H1 (cell line): Measurements from ENCODE around the gene RAB11FIP5. TPM values are rescaled to one million over a fixed set of nuclear protein-coding genes. Genes with fewer than 3 reads are reported as not detected.
A peak's percentile ranks its signal among the peaks of the same experiment; 100 is the strongest.

Experiments used
- CTCF ChIA-PET: fragments of 300-600 bp; sonication (Branson Sonifier 250); formaldehyde crosslinking; loops from one replicate; lab custom pipeline; 2021; ENCODE audit not compliant: partially characterized antibody; lab: Charles Lee
- POLR2A ChIA-PET: fragments of 300-600 bp; sonication (Branson Sonifier 250); formaldehyde crosslinking; loops from one replicate; lab custom pipeline; 2021; ENCODE audit warnings: inconsistent platforms; ENCODE audit not compliant: partially characterized antibody; lab: Charles Lee
- DNase-seq, 2 experiments: peaks; one replicate each; pipeline versions ENCODE4 v3.0.0 to v3.0.0-alpha.2; 2010 to 2022; ENCODE audit warnings: low spot score in 2 of 2, low read depth in 1 of 2, mixed read lengths in 1 of 2
- FAIRE-seq: peaks from 2 replicates; lab custom pipeline; 2011; peaks lifted over from hg19 to GRCh38; lab: Jason Lieb, UNC
- H2AFZ ChIP-seq: 2 replicates; pipeline ENCODE4 v1.8.1; 2012; ENCODE audit warnings: low read length, inconsistent platforms
- H2AK5ac ChIP-seq: 2 replicates; pipeline ENCODE4 v1.6.1; 2013; ENCODE audit warnings: low read depth, low read length
- H2BK120ac ChIP-seq: replicated peaks from 2 replicates; pipeline ENCODE3; 2013; ENCODE audit warnings: low read depth, low read length, inconsistent platforms
- H2BK12ac ChIP-seq: 2 replicates; pipeline ENCODE4 v1.6.1; 2013; ENCODE audit warnings: low read depth, low read length
- H2BK15ac ChIP-seq: 2 replicates; pipeline ENCODE4 v1.6.1; 2013; ENCODE audit warnings: low read length
- H2BK20ac ChIP-seq: 2 replicates; pipeline ENCODE4 v1.6.1; 2013; ENCODE audit warnings: low read length
- H2BK5ac ChIP-seq: 2 replicates; pipeline ENCODE4 v1.6.1; 2013; ENCODE audit warnings: low read depth, low read length
- H3K14ac ChIP-seq: 2 replicates; pipeline ENCODE4 v1.6.1; 2013; ENCODE audit warnings: inconsistent platforms; ENCODE audit not compliant: insufficient read length
- H3K18ac ChIP-seq: 2 replicates; pipeline ENCODE4 v1.6.1; 2013; ENCODE audit warnings: low read length; ENCODE audit errors: extremely low read depth
- H3K23ac ChIP-seq: 2 replicates; pipeline ENCODE4 v1.6.1; 2013; ENCODE audit warnings: inconsistent platforms; ENCODE audit not compliant: insufficient read length
- H3K23me2 ChIP-seq: 2 replicates; pipeline ENCODE4 v1.6.1; 2013; ENCODE audit warnings: low read depth, low read length
- H3K27ac ChIP-seq: 2 replicates; pipeline ENCODE4 v1.6.1; 2011; ENCODE audit warnings: low read depth, low read length, inconsistent platforms
- H3K27me3 ChIP-seq, 4 experiments: replicated peaks in 1 of 4; 1 replicate in 1 of 4; 2 replicates in 3 of 4; pipeline versions ENCODE4 v1.6.1 to v1.8.1; 2011 to 2013; ENCODE audit warnings: low read length in 3 of 4, mild to moderate bottlenecking in 3 of 4, inconsistent platforms in 2 of 4, mixed read lengths in 2 of 4, moderate library complexity in 1 of 4; ENCODE audit not compliant: control insufficient read depth in 3 of 4, insufficient read depth in 3 of 4; ENCODE audit errors: extremely low read depth in 1 of 4
- H3K36me3 ChIP-seq, 4 experiments: 2 replicates each; pipeline versions ENCODE4 v1.6.1 to v1.8.1; 2011 to 2013; ENCODE audit warnings: mild to moderate bottlenecking in 4 of 4, low read length in 3 of 4, moderate library complexity in 2 of 4, control low read depth in 1 of 4, inconsistent platforms in 1 of 4; ENCODE audit not compliant: insufficient read depth in 4 of 4, control insufficient read depth in 2 of 4
- H3K4ac ChIP-seq: replicated peaks from 2 replicates; pipeline ENCODE3; 2013; ENCODE audit warnings: low read length, low read depth, mixed read lengths, inconsistent platforms; ENCODE audit not compliant: insufficient read length
- H3K4me1 ChIP-seq, 4 experiments: replicated peaks in 1 of 4; 1 replicate in 1 of 4; 2 replicates in 3 of 4; pipeline versions ENCODE4 v1.6.1 to v1.8.1; 2011 to 2013; ENCODE audit warnings: low read length in 3 of 4, inconsistent platforms in 2 of 4, mixed read lengths in 1 of 4; ENCODE audit not compliant: insufficient read depth in 4 of 4, control insufficient read depth in 3 of 4
- H3K4me2 ChIP-seq, 2 experiments: 2 replicates each; pipeline versions ENCODE4 v1.6.1 to v1.8.1; 2011 to 2013; ENCODE audit warnings: low read depth in 2 of 2, low read length in 2 of 2, control low read depth in 1 of 2, inconsistent platforms in 1 of 2, mild to moderate bottlenecking in 1 of 2; ENCODE audit not compliant: insufficient read depth in 1 of 2
- H3K4me3 ChIP-seq, 4 experiments: fragments of 200-600, 300-600 bp in 1 of 4; sonication (generic), shearing (Covaris generic), sonication (Bioruptor Twin) in 1 of 4; 2 replicates each; pipeline versions ENCODE4 v1.5.1 to v1.8.1; 2011 to 2016; ENCODE audit warnings: low read length in 4 of 4, low read depth in 3 of 4, control low read depth in 2 of 4, inconsistent platforms in 2 of 4, mild to moderate bottlenecking in 2 of 4, mixed read lengths in 1 of 4, moderate library complexity in 1 of 4; ENCODE audit not compliant: insufficient read depth in 2 of 4; ENCODE audit errors: extremely low read depth in 1 of 4
- H3K56ac ChIP-seq: replicated peaks from 2 replicates; pipeline ENCODE3; 2013; ENCODE audit warnings: low read depth, mild to moderate bottlenecking, mixed read lengths, low read length, inconsistent platforms; ENCODE audit not compliant: insufficient read length
- H3K79me1 ChIP-seq: 2 replicates; pipeline ENCODE4 v1.6.1; 2013; ENCODE audit warnings: low read depth, low read length, control low read depth
- H3K79me2 ChIP-seq, 2 experiments: 2 replicates each; pipeline versions ENCODE4 v1.6.1 to v1.8.1; 2012 to 2013; ENCODE audit warnings: low read length in 2 of 2, mild to moderate bottlenecking in 2 of 2, inconsistent platforms in 1 of 2; ENCODE audit not compliant: insufficient read depth in 2 of 2, control insufficient read depth in 1 of 2
- H3K9ac ChIP-seq, 4 experiments: replicated peaks in 1 of 4; 1 replicate in 1 of 4; 2 replicates in 3 of 4; pipeline versions ENCODE4 v1.6.1 to v1.8.1; 2011 to 2013; ENCODE audit warnings: low read depth in 3 of 4, low read length in 3 of 4, control low read depth in 2 of 4, mild to moderate bottlenecking in 2 of 4, moderate library complexity in 2 of 4, inconsistent platforms in 1 of 4; ENCODE audit errors: extremely low read depth in 1 of 4
- H3K9me3 ChIP-seq, 2 experiments: 2 replicates each; pipeline versions ENCODE4 v1.6.1 to v1.8.1; 2012 to 2013; ENCODE audit warnings: mild to moderate bottlenecking in 2 of 2, moderate library complexity in 2 of 2, control low read depth in 1 of 2, inconsistent platforms in 1 of 2, low read depth in 1 of 2, low read length in 1 of 2, mixed read lengths in 1 of 2; ENCODE audit not compliant: insufficient read depth in 2 of 2
- H4K20me1 ChIP-seq, 2 experiments: replicated peaks in 1 of 2; 2 replicates each; pipeline versions ENCODE3 to v1.8.1; 2011 to 2013; ENCODE audit warnings: inconsistent platforms in 2 of 2, low read length in 2 of 2, mild to moderate bottlenecking in 1 of 2; ENCODE audit not compliant: insufficient read depth in 2 of 2, control insufficient read depth in 1 of 2
- H4K5ac ChIP-seq: 2 replicates; pipeline ENCODE4 v1.6.1; 2013; ENCODE audit warnings: low read length, low read depth, mixed read lengths, inconsistent platforms; ENCODE audit not compliant: insufficient read length
- H4K8ac ChIP-seq: 2 replicates; pipeline ENCODE4 v1.8.0; 2013; ENCODE audit warnings: mild to moderate bottlenecking, moderate library complexity, low read length, inconsistent platforms; ENCODE audit not compliant: insufficient read depth; ENCODE audit errors: extremely low read depth
- H4K91ac ChIP-seq: replicated peaks from 2 replicates; pipeline ENCODE3; 2013; ENCODE audit warnings: low read length, mixed read lengths, inconsistent platforms; ENCODE audit not compliant: insufficient read length
- BACH1 ChIP-seq: IDR thresholded peaks from 2 replicates; pipeline ENCODE4 v1.6.1; 2012; ENCODE audit warnings: low read length, improper control_type of control experiment
- EP300 ChIP-seq, 2 experiments: IDR thresholded peaks; 1 replicate in 1 of 2; 2 replicates in 1 of 2; pipeline ENCODE4 v1.6.1; 2011 to 2012; ENCODE audit warnings: low read depth in 2 of 2, low read length in 2 of 2, mild to moderate bottlenecking in 2 of 2, borderline replicate concordance in 1 of 2, inconsistent platforms in 1 of 2, moderate library complexity in 1 of 2
- JUND ChIP-seq: IDR thresholded peaks from 2 replicates; pipeline ENCODE4 v1.6.1; 2011; ENCODE audit warnings: mild to moderate bottlenecking, improper control_type of control experiment, low read length
- MAFK ChIP-seq: IDR thresholded peaks from 2 replicates; pipeline ENCODE4 v1.6.1; 2012; ENCODE audit warnings: low read depth, mild to moderate bottlenecking, improper control_type of control experiment, low read length
- WGBS, 2 experiments: shearing (Covaris generic) in 1 of 2; methylation state at CpG; one replicate each; pipeline versions ENCODE4 v1.1.6 to v1.1.7; 2013 to 2015; ENCODE audit warnings: low lambda C conversion rate in 2 of 2, mixed read lengths in 2 of 2, inconsistent platforms in 1 of 2, low coverage in 1 of 2, missing lambda C conversion rate in 1 of 2; ENCODE audit not compliant: insufficient replicate concordance in 2 of 2, insufficient coverage in 1 of 2, insufficient read length in 1 of 2; ENCODE audit errors: extremely low coverage in 1 of 2, missing lambda C conversion rate in 1 of 2; 5-methylcytosine and 5-hydroxymethylcytosine counted together
- polyA plus RNA-seq, 7 experiments: library from polyadenylated mRNA; depleted of rRNA in 3 of 7; stranded (reverse) in 5 of 7; unstranded in 2 of 7; fragments of >200 nt in 5 of 7; fragments of 200-250 nt in 2 of 7; gene quantifications; 1 replicate in 5 of 7; 2 replicates in 1 of 7; 4 replicates in 1 of 7; pipeline versions ENCODE4 v1.2.1 to v1.2.3, GENCODE V29; 2011 to 2013; ENCODE audit warnings: missing spikeins in 2 of 7, mixed read lengths in 2 of 7
- total RNA-seq: library from RNA; stranded (reverse); fragmentation: NEBNext Ultra II Directional; extraction: Animal tissue kit (Norgen Biotek cat#: 25700); gene quantifications from 2 replicates; pipeline ENCODE4 v1.2.1, GENCODE V29; 2021

RAB11FIP5 gene
- total and polyA plus RNA-seq, 2 of the 8 experiments (the other 6 are each of a cell fraction or from before 2014, with no cell fraction given), result 6.3 to 17.0 TPM

DNA sequence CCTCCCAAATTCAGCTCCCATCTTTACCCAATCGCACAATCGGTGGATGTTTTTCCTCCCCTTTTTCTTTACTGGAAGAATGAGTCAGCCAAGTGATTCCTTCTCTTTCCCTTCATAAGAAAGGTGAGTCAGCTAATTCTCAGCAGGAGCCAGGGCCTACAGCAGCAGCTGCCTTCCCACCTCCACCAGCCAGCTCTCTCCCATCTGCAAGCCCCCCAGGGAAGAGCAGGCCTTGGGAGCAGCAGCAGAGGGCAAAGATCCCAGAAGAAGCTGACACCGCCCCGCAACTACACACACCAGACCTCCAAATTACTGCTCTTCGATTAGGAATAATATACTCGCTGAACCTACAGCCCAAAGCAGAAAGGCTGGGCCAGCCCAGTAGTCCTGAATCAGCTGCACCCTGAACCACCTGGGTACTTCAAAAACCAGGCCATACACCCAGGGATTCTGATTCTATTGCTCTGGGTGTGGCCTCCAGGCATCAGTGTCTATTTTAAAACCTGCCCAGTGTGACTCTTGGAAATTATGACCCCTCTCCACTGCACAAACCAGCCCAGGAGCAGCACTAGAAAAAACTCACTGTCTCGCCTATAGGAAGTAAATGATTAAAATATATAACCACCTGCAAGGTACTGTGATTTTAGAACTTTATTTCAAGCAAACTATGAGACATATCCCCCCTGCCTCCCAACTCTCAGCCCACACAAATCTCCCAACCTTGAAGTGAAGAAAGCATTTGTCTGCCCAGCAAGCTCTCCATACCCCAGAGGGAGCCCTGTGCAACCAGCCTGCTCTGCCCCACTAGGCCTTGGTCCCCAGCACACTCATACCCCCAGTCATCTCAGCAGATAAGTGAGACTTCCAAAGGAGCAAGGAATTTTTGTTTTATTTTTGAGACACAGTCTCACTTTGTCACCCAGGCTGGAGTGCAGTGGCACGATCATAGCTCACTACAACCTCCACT is 48.6 kb downstream of the RAB11FIP5 start:
- peak overlapping the region in 1 of 4 experiments; percentile 9; a peak in 1 of 8 replicates for H3K4me3 ChIP-seq
- CTCF ChIA-PET, result interaction anchor here (1.0 to 2.6 kb wide), 9 partner anchors 9 to 171 kb away, joined by 3 to 14 read pairs (median 5); no protein-coding TSS in a partner anchor
- no peak for FAIRE-seq

More for the DNA sequence above, 48.6 kb downstream of the RAB11FIP5 start:
- no peak overlapping the region for H2BK20ac ChIP-seq
- no peak overlapping the region for H4K5ac ChIP-seq
- H4K91ac ChIP-seq, result no peak overlapping the region
- H3K18ac ChIP-seq, result no peak overlapping the region; the same call in 1 of the 2 replicates
- H2BK12ac ChIP-seq, result no peak overlapping the region
- TF ChIP-seq JUND (peak; percentile 27; the same call in 1 of the 2 replicates), EP300 (IDR thresholded peaks at IDR 0.05; ENCODE audit: borderline replicate concordance in 1 of 2, low read depth in 2 of 2, low read length in 2 of 2) (no peak), MAFK (peak; percentile 96), BACH1 (peak; percentile 99)
- no peaks in the 10 kb centered on the region for H3K9me3 ChIP-seq
- WGBS, 2 experiments, result 62% methylated on average over 8 of the region's 8 CpGs; no CpG with 5 or more reads in 1 of the 2 experiments
- no peak overlapping the region for H3K56ac ChIP-seq
- peak overlapping the region; percentile 4; the same call in 1 of the 2 replicates for H2BK15ac ChIP-seq
- H3K14ac ChIP-seq, result no peak overlapping the region
- DNase-seq, result peak in 1 of 2 experiments; percentile 63
- no peak overlapping the region for H2AK5ac ChIP-seq
- H3K4ac ChIP-seq, result no peak overlapping the region
- POLR2A ChIA-PET, result interaction anchor here (0.7 to 1.8 kb wide), 2 partner anchors 10 to 130 kb away, joined by 3 to 5 read pairs; no protein-coding TSS in a partner anchor
- H3K27ac ChIP-seq, result peak overlapping the region; percentile 46; the same call in 1 of the 2 replicates
- no peak overlapping the region; a peak in 1 of 7 replicates for H3K9ac ChIP-seq
- no peak overlapping the region for H3K23ac ChIP-seq
- H4K20me1 ChIP-seq, result peaks cover 3 to 12% of the 10 kb centered on the region in 2 experiments
- H3K79me2 ChIP-seq, result peaks cover 0 to 73% of the 10 kb centered on the region in 2 experiments; a peak in 2 of 4 replicates
- H3K4me1 ChIP-seq, result peaks cover 6 to 13% (median 11%) of the 10 kb centered on the region in 4 experiments
- H4K8ac ChIP-seq, result no peak overlapping the region
- H3K4me2 ChIP-seq, result peak overlapping the region; percentile 13 to 37; a peak in 3 of 4 replicates
- peak overlapping the region; percentile 63; the same call in 1 of the 2 replicates for H2BK5ac ChIP-seq
- H3K27me3 ChIP-seq, result no peaks in the 10 kb centered on the region
- no peaks in the 10 kb centered on the region for H3K23me2 ChIP-seq
- H3K36me3 ChIP-seq, result no peaks in the 10 kb centered on the region
- H2BK120ac ChIP-seq, result no peak overlapping the region
- H3K79me1 ChIP-seq, result peaks cover 13% of the 10 kb centered on the region; the same call in 1 of the 2 replicates
- no peak overlapping the region for H2AFZ ChIP-seq
